Panc1 (cell line): ENCODE results near the gene SELENOM.

Source experiments
- POLR2AphosphoS5 ChIP-seq: IDR thresholded peaks from 2 replicates; pipeline ENCODE4 v1.6.1; 2012; ENCODE audit warnings: mild to moderate bottlenecking, low read depth, low read length, moderate library complexity
- SIN3A ChIP-seq: IDR thresholded peaks from 2 replicates; pipeline ENCODE4 v1.6.1; 2012; ENCODE audit warnings: low read depth, mild to moderate bottlenecking, low read length, moderate library complexity, borderline replicate concordance; ENCODE audit not compliant: insufficient read depth
- TCF7L2 ChIP-seq: IDR thresholded peaks from 2 replicates; pipeline ENCODE4 v1.6.1; 2011; ENCODE audit warnings: mild to moderate bottlenecking, low read depth, low read length, inconsistent platforms
- TF ChIP-seq, protein P1 (sequence below): fragments of 450-650 bp; IDR thresholded peaks from 2 replicates; pipeline ENCODE4 v1.5.1; 2017; ENCODE audit warnings: mild to moderate bottlenecking

DNA sequence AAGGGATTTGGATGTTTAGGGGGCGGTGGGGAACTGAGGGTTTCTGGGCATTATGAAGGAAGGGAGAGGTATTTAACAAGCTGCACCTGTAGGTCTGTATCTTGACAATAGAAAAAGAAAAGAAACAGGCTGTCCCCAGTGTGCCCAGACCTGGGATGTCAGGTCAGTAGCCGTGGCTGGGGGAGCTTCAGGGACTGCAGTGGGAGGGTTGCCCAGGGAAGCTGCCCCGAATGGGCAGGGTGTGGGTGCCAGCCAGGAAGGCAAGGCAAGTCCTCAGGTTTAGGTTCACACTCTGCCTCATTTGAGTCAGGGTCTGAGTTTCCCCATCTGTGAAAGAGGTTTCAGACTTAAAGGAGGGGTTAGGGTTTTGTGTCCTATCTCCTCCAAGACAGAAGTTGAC is 16.9 kb upstream of the SELENOM start:
- TF ChIP-seq TCF7L2 (no peak), POLR2AphosphoS5 (no peak), SIN3A (no peak)
- TF ChIP-seq, protein P1, sequence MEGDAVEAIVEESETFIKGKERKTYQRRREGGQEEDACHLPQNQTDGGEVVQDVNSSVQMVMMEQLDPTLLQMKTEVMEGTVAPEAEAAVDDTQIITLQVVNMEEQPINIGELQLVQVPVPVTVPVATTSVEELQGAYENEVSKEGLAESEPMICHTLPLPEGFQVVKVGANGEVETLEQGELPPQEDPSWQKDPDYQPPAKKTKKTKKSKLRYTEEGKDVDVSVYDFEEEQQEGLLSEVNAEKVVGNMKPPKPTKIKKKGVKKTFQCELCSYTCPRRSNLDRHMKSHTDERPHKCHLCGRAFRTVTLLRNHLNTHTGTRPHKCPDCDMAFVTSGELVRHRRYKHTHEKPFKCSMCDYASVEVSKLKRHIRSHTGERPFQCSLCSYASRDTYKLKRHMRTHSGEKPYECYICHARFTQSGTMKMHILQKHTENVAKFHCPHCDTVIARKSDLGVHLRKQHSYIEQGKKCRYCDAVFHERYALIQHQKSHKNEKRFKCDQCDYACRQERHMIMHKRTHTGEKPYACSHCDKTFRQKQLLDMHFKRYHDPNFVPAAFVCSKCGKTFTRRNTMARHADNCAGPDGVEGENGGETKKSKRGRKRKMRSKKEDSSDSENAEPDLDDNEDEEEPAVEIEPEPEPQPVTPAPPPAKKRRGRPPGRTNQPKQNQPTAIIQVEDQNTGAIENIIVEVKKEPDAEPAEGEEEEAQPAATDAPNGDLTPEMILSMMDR = no peak
